Stimulated activated CD8-positive, alpha-beta memory T cell treated with anti-CD3 and anti-CD28 coated beads, Interleukin-15, amount 100 ng/mL, for 1 hour (primary cell): Measurements from ENCODE around the gene ERRFI1.
"Not testable (repeated sequence)": the region's sequence is repeated elsewhere in the genome, so short reads cannot be mapped to it uniquely, and the experiment has no call there.

Experiments used
- DNase-seq: peaks from one replicate; pipeline ENCODE4 v3.0.0-alpha.2; 2020; ENCODE audit warnings: low read depth

ERRFI1 gene, protein sequence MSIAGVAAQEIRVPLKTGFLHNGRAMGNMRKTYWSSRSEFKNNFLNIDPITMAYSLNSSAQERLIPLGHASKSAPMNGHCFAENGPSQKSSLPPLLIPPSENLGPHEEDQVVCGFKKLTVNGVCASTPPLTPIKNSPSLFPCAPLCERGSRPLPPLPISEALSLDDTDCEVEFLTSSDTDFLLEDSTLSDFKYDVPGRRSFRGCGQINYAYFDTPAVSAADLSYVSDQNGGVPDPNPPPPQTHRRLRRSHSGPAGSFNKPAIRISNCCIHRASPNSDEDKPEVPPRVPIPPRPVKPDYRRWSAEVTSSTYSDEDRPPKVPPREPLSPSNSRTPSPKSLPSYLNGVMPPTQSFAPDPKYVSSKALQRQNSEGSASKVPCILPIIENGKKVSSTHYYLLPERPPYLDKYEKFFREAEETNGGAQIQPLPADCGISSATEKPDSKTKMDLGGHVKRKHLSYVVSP

DNA sequence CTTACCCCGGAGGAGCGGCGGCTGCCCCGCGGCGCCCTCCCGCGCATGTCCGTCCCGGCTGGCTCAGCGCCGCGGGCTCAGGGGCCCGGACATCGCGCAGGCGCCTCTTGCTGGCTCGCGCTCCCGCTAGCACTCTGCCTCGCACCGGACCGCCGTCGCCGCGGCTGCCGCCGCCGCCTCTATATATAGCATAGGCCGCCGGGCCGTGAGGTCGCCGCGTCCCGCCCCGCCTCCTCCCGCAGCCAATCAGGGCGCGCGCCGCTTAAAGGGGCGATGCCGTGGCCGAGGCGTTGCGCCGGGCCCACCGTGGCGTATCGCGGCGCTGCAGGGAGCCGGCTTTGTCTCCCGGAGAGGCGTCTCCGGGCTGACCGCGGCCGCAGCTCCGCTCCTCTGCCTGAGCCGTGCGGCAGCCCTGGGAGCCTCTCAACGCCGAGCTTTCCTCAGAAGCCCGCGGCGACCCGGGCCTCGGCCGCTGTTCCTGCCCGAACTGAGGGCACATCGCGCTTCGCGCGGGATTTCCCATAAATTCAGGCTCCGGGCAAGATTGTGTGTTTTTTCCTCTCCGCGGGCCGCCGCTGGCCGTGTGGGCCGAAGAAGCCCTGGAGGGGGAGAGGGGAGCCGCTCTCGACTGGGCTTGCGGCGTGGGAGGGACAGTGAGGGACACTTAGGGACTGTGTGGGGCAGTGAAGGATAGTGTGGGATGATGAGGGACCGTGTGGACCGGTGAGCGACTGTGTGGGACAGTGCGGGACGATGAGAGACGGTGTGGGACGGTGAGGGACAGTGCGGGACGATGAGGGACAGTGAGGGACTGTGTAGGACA, at the start of gene ERRFI1:
ERRFI1 (minus strand) TSS at position 157 of the 823 bp plus-strand sequence. CDS start 10,690 bp downstream, outside the sequence.
- DNase-seq, result peak; percentile 68

DNA sequence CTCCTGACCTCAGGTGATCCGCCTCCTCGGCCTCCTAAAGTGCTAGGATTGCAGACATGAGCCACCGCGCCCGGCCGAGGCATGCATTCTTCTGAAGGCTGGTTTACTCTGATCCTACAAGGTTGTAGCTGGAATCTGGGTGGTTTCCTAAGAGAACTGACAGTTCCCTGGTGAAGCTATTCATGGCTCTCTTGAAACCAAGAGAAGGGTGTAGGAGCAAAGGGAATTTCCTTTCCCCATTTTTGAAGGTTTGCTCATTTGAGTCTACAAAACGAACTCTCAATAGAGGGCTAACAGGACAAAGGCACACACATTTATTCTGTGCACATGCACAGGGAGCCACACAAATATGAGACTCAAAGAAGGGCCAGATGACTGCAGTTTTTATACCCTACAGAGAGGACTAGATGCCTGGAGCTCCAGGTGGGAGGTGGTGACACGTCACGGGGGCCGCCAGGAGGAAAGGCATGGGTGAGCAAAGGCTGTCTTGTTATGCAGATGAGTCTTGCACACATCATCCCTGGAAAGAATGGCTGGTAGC, 49.5 kb upstream of the ERRFI1 start:
- DNase-seq, result no peak

DNA sequence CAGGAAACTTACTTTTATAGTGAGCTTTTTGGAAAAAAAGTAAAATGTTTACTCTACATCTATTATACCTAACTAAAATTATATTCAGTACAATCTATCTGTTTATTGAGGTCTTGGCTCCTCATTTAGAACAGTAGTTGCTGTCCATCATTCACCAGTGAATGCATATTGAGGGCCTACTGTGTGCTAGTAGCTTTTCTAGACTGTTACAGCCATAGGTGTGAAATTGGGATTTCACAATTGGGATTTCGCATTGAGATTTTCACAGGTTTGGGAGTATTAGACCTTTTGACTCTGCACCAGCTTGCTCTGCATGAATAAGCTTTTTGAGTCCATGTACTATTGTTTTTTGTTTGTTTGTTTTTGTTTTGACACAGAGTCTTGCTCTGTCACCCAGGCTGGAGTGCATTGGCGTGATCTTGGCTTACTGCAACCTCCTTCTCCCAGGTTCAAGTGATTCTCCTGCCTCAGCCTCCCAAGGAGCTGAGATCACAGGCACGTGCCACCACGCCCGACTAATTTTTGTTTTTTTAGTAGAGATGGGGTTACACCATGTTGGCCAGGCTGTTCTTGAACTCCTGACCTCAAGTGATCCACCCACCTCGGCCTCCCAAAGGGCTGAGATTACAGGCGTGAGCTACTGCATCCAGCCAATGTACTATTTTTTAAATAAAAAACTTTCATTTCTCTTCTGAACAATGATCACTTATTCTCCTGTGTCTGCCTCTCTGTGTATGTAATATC, 47.2 kb upstream of the ERRFI1 start:
- no peak for DNase-seq

DNA sequence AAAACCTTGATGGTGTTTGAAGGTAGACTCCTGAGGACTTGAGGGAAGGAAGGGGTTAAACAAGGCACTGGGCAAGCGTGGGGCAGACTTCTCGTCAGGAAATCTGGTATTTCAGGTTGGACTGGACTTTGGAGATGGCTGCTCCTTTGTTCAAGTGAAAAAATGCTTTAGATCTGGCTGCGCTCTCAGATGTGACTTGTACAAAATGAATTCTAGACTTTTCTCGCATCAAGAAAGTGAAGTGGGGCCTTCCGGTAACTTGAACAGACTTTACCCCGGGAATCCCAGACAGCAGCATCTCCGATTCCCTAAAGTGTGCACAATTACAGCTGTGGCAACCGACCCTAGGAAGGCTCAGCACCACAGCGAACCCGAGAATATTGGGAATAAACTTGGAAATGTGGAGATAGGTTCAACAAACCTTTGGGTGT, 44.3 kb upstream of the ERRFI1 start:
- DNase-seq, result no peak

DNA sequence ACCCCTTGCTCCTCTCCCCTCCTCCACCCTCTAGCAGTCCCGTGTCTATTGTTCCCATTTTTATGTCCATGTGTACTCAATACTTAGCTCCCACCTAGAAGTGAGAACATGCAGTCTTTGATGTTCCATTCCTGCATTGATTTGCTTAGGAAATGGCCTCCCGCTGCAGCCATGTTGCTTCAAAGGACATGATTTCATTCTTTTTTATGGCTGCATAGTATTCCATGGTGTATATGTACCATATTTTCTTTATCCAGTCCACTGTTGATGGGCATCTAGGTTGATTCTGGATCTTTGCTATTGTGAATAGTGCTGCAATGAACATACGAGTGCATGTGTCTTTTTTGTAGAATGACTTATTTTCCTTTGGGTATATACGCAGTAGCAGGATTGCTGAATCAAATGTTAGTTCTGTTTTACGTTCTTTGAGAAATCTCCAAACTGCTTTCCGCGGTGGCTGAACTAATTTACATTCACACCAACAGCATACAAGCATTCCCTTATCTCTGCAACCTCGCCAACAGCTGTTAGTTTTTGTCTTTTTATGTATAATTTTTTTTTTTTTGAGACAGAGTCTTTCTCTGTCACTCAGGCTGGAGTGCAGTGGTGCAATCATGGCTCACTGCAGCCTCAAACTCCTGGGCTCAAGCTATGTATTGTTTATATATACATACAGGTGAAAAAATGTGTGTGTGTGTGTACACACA, 43.7 kb upstream of the ERRFI1 start:
- DNase-seq, result not testable (repeated sequence)

DNA sequence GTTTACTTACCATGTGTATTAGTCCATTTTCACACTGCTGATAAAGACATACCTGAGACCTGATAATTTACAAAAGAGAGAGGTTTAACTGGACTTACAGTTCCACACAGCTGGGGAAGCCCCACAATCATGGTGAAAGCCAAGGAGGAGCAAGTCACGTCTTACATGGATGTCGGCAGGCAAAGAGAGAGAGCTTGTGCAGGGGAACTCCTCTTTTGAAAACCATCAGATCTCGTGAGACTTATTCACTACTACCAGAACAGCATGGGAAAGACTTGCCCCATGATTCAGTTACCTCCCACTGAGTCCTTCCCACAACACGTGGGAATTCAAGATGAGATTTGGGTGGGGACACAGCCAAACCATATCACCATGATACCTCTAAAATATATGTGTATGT, 39.3 kb upstream of the ERRFI1 start:
- no peak for DNase-seq

DNA sequence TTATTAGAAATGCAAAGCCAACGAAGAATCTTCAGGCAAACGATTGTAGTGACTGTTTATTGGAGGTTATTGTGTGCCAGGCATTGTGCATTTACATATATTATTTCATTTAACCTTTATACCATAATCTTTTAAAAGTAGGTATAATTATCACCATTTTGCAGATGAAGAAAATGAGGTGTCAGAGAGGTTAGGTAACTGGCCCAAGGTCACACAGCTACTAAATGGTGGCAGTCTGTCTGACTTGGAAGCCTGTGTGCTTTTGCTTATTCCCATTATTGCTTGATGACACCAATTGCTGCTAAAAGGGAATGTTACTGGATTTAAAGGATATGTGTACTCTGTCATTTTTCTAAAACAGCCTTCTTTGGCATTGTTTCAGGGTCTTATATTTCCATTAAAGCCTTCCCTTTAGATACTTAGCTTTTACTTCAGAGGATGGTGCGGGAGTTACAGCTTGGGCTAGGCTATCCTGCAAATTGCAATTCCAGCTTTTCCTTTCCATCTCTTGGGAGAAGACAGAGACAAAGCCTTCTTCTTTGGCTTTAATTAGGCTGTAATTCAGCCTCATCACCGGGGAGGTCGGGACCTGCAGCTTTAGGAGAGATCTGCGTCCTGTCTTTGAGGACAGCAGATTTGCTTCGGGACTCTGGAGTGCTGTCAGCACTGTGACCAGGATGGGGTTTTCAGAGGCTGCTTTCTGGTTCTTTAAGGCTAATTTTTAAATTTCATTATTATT, 37.4 kb upstream of the ERRFI1 start:
- no peak for DNase-seq

DNA sequence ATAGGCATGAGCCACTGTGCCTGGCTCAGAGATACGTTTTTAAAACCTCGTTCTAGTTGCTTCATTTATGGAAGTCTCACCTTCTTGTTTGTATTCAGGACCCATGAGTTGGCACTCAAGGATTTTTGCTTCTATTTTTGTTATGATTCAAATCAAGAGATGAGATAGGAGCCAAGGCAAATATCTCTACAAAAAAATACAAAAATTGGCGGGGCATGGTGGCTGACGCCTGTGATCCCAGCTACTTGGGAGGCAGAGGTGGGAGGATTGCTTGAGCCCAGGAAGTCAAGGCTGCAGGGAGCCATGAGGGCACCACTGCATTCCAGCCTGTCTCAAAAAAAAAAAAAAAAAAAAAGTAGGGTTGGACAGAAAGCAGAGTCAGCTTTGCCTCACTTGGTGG, 36.8 kb upstream of the ERRFI1 start:
- no peak for DNase-seq

DNA sequence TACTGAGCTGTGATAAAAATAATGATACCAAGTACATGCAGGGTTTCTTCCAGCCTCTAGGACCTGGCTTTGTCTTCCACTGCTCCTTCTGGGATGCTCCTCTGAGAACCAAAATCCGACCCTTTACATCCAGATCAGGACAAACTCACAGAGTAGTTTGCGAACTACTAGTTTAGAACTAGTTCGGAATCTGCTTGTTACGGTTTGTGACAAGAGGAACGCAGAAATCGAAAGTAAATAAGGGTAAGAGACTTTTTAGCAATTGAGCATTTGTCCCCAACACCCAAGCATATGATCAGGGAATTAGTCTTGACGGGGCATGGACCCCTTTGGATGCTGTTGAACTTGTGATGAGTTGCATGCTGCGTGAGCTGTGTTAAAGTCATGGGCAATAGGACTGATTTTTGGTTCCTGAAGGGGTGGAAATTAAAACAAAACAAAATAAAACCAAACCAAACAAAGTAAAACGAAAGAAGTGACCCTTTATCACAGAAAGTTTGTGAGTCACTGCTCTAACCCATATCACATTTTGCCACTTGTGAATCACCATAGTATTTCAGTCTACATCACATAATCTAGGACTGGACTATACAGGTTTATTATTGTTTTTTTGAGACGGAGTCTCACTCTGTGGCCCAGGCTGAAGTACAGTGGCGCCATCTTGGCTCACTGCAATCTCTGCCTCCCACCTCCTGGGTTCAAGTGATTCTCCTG, 35.7 kb upstream of the ERRFI1 start:
- DNase-seq, result no peak

DNA sequence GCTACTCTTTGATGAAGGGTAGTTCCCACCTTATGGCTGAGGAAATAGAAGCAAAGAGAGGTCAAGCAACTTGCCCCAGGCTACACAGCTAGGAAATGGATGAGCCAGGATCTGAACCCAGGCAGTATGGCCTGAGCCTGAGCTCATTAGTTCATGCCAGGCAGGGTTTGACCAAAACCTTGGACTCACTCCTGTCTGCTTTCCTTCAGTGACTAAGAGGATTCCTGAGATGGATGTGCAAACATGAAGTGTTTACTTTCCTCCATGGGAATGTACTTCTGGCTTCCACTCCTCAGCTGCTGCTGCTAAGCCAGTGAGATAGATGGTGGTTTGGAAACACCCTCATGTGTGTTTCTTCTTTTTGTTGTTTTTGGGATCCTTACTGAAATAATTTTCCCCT, 35.1 kb upstream of the ERRFI1 start:
- DNase-seq, result no peak

DNA sequence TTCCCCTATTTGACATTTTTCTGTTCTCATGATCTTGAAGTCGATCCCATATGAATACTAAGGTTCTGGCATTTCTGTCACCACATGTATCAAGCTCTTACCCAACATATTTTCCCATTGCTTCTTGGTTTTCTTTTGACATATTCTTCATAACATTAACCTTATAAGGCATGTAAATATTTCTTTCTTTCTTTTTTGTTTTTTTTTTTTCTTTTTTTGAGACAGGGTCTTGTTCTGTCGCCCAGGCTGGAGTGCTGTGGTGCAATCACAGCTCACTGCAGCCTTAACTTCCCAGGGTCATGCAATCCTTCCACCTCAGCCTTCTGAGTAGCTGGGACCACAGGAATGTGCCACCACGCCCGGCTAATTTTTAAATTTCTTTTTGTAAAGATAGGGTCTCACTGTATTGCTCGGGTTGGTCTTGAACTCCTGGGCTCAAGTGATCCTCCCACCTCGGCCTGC, 33.1 kb upstream of the ERRFI1 start:
- DNase-seq, result no peak

DNA sequence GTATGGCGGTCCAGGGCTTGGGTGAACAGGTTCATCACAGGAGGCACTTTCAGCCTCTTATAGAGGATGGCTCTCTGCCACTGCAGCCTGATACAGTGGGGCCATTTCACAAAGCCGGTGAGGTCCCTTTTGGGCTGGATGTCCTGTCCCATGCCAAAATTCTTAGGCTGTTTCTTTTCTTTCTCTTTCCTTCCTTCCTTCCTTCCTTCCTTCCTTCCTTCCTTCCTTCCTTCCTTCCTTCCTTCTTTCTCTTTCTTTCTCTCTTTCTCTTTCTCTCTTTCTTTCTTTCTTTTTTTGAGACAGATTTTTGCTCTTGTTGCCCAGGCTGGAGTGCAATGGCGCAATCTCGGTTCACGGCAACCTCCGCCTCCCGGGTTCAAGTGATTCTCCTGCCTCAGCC, 31.7 kb upstream of the ERRFI1 start:
- not testable (repeated sequence) for DNase-seq

DNA sequence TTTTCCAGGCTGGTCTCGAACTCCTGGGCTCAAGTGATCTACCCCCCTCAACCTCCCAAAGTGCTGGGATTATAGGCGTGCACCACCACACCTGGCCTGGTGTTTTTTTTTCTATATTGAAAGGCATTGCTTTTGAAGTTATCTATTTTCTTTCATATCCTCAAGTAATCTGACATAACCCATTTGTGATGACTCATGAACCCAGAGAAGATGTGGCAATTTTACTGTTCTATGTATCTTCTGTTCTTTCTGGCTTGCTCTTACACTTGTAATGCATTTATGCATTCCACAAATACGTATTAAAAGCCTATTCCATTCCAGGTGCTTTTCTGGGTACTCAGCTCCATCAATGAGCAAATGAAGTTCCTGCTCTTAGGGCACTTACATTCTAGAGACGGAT, 29.9 kb upstream of the ERRFI1 start:
- no peak for DNase-seq

DNA sequence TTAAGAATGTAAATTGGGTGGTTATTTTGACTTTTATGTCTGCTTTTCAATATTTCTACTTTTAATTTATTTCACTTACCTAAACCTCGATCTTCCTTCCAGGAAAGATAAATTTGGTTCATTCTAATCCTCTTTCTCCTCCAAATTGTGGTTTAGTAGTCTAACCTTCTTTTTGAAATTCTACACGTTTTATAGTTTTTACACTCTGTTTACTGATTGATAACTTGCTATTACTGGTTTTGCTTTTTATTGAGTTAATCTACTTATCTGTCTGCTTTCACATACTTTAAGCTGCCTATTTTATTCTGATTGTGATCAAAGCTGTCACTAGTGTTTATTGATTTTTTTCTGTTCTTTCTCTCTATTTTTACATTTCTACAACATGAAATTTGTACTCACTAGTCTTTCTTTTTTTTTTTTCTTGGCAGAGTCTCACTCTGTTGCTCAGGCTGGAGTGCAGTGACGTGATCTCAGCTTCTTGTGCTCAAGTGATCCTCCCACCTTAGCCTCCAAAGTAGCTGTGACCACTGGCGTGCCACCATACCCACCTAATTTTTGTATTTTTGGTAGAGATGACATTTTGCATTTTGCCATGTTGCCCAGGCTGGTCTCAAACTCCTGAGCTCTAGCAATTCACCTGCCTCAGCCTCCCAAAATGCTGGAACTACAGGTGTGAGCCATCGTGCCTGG, 27.9 kb upstream of the ERRFI1 start:
- DNase-seq, result no peak

DNA sequence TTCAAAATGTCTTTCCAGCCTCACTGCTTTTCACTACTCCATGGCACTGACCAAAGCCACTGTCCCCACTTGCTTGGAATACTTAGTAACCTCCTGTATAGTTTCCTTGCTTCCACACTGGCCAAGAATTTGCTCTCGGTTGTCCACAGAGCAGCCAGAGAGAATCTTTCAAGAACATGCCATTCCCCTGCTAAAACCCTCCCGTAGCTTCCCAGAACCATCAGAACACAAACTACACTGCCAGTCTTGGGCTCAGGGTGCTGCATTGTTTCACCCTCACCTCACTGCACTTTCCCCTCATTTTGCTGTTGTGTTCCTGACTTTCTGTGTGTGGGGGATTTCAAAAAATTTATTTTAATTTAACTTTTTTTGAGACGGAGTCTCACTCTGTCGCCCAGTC, 25.5 kb upstream of the ERRFI1 start:
- DNase-seq, result no peak

DNA sequence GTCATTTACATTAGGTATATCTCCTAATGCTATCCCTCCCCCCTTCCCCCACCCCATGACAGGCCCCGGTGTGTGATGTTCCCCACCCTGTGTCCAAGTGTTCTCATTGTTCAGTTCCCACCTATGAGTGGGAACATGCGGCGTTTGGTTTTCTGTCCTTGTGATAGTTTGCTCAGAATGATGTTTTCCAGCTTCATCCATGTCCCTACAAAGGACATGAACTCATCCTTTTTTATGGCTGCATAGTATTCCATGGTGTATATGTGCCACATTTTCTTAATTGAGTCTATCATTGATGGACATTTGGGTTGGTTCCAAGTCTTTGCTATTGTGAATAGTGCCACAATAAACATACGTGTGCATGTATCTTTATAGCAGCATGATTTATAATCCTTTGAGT, 23.1 kb upstream of the ERRFI1 start:
- DNase-seq, result not testable (repeated sequence)

DNA sequence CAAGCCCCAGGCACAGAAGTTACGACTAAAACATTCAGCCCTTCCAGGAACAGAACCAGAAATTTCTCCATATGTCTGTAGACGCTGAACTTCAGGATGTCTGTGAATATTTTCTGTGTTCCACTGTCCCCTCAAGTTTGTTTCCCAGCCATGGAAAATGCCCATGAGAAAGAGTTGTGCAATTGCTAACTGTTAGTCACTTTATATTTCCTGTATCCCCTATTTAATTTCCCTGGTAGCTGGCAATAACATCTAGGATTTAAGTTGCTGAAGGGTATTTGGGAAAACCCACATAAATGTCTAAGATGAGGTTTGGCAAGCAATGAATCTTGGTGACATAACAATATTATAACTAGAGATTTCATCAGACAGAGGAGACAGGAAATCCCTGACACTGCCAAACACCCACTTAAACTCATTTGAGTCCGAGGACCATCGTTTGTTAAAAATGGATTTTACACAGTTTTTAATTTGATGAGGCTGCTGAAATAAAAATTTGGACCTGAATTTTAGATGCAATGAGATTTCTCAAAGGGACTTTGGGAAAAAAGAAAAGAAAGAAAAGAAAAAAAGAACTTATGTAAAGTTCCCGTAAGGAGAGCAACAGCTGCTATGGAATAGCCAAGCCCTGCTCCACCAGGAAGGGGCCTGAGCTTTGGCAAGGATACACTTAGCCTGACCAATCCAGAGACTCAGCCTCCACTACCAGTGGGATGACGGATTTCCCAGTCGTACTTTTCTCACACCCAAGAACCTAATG, 21.8 kb upstream of the ERRFI1 start:
- no peak for DNase-seq

DNA sequence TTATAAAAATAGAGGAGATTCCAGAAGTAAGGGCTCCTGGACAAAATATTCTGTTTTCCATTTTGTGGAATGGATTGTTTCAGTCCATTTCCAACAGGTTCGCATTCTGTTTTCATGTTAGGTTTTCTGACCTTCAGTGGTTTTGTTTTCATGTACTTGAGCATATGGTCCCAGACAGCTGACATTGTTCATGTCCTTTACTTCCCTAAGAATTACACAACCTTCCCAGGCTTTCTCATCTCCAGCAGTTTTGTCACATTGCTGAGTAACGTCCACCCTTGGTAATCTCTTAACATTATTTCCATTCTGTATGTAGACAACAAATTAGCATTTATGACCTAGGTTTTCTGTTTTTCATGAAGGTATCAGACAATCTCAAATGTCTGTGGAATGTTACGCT, 21.0 kb upstream of the ERRFI1 start:
- DNase-seq, result no peak

DNA sequence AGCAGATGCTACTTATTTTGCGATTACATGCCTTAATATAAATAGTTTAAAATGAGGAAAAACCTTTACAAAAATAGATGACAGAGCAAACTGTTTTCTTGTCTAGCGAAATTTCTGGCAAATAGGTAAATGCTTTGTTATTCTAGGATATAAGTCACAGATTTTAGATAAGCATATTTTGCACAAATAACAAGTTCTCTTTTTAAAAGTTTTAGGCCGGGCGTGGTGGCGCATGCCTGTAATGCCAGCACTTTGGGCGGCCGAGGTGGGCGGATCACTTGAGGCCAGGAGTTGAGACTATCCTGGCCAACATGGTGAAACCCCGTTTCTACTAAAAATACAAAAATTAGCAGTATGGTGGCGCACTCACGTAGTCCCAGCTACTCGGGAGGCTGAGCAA, 20.3 kb upstream of the ERRFI1 start:
- no peak for DNase-seq
